22Rv1 (cell line): ENCODE data around the gene KIAA1958.
A peak's percentile ranks its signal among the peaks of the same experiment; 100 is the strongest.

ENCODE experiments used
- H3K27ac ChIP-seq: fragments of 450-650 bp; 2 replicates; pipeline ENCODE4 v1.5.1; 2017
- ZFX ChIP-seq: fragments of 450-650 bp; IDR thresholded peaks from 2 replicates; pipeline ENCODE4 v1.6.1; 2017; ENCODE audit warnings: antibody characterized with exemption, borderline replicate concordance
- TF ChIP-seq, protein P1 (sequence below): fragments of 450-650 bp; IDR thresholded peaks from 2 replicates; pipeline ENCODE4 v1.5.1; 2017; ENCODE audit warnings: mild to moderate bottlenecking

Gene KIAA1958

DNA sequence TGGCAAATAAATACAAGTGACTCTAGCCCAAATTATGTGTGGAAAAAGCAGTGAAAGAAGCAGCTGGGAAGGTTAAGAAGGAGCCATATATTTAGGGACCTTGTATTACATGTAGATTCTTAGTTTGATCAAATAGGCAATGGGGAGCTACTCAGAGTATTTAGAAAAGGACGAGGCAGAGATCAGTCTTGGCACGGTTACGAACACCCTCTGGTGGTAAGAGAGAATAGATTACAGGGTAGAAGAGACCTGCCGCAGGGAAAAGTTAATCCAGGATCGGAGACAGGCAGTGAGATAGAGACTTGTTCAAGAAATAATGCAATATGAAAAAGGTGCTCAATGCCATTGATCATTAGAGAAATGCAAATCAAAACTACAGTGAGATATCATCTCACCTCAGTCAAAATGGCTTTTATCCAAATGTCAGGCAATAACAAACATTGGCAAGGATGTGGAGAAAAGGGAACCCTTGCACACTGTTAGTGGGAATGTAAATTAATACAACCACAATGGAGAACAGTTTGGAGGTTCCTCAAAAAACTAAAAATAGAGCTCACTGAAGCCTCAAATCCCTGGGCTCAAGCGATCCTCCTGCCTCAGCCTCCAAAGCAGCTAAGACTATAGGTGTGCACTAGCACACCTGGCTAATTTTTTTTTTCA, 219.3 kb downstream of the KIAA1958 start:
- H3K27ac ChIP-seq, result no peak overlapping the region

DNA sequence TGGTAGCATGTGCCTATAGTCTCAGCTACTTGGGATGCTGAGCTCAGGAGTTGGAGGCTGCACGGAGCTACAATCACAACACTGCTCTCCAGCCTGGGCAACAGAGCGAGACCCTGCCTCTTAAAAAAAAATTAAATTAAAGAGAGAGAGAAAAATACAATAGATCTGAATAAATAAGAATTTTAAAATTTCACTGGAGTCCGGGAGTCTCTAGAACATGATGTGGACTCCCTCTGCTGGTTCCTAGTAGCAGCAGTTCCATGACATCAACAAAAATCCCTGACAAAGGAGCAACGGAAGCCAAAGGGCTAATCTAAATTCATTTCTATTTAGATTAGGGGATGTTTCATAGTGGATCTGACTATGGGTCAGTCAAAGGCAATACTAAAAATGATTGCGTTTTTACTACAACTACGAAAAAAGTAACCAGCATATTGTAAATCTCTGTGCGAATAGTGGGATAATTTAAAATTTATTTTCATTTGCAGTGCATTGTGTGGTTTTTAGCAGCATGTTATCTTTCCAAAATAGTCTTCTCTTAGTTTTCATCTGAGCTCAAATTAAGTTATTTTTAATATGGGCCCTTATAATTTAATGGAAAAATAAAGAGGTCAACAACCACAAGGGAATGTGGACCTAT, 224.5 kb downstream of the KIAA1958 start:
- H3K27ac ChIP-seq, result no peak overlapping the region
- TF ChIP-seq, protein P1, sequence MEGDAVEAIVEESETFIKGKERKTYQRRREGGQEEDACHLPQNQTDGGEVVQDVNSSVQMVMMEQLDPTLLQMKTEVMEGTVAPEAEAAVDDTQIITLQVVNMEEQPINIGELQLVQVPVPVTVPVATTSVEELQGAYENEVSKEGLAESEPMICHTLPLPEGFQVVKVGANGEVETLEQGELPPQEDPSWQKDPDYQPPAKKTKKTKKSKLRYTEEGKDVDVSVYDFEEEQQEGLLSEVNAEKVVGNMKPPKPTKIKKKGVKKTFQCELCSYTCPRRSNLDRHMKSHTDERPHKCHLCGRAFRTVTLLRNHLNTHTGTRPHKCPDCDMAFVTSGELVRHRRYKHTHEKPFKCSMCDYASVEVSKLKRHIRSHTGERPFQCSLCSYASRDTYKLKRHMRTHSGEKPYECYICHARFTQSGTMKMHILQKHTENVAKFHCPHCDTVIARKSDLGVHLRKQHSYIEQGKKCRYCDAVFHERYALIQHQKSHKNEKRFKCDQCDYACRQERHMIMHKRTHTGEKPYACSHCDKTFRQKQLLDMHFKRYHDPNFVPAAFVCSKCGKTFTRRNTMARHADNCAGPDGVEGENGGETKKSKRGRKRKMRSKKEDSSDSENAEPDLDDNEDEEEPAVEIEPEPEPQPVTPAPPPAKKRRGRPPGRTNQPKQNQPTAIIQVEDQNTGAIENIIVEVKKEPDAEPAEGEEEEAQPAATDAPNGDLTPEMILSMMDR, result peak; percentile 54
- no peak for TF ChIP-seq ZFX

More for the DNA sequence above, 219.3 kb downstream of the KIAA1958 start:
- TF ChIP-seq, protein P1, result peak; percentile 22
- no peak for TF ChIP-seq ZFX

DNA sequence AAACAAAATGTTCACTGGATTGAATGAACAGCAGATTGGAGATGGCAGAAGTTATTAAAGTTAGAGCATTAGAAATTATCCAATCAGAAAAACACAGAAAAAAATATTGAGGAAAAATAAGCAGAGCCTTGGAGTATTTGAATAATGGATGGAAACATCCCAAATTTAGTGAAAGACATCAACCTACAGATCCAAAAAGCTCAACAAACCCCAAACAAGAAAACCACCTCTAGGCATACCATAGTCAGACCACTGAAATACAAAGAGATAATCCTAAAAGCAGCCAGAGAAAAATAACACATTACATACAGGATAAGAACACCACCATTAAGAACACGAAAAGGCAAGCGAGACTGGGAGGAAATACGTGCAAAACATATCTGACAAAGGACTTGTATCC, 226.1 kb downstream of the KIAA1958 start:
- no peak for TF ChIP-seq ZFX
- TF ChIP-seq, protein P1, result no peak
- H3K27ac ChIP-seq, result no peak overlapping the region

DNA sequence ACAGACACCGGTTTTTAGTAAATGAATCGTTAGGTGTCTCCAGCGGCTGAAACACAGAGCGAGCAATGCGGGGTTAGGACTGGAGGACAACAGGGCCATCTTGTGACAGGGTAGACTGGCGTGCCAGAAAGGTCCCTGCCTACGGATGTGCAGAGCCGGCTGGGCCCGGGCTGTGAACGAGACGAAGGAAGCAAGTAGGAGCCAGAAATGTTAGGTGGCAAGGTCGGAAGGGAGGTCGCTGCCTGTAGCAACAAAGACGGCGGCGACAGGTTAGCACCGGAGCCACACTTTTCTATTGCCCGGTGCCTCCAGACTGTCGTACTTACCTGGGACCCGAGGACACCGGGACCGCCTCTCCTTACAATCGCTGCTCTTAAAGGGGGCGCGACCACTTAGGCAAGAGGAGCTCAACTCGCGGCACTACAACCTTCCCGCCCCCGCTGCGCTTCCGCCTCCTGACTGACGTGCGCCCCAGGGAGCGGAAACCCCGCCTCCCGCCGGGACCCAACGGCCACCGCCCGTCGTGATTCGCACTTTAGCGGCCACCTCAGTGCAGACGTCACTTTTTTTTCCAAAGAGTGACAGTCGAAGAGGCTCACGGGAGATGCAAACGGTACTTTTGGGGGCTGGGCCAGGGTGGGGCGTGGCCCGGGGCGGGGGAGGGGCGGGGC, 231.2 kb downstream of the KIAA1958 start, which contains the start of gene INIP:
TSS of gene INIP (minus strand) at position 457 of the 671 bp plus-strand sequence. CDS start 1,632 bp downstream, outside the sequence.
- peak within 1 kb of the TSS; percentile 92 for H3K27ac ChIP-seq
- no peak for TF ChIP-seq ZFX
- TF ChIP-seq, protein P1, result peak; percentile 23; the same call in 1 of the 2 replicates
